Keratinocyte (primary cell): ENCODE measurements around the gene GAB1. TPM values are rescaled to one million over a fixed set of nuclear protein-coding genes. Genes with fewer than 3 reads are reported as not detected.

Experiments
- DNase-seq: peaks from one replicate; pipeline ENCODE4 v3.0.0-alpha.2; 2011; ENCODE audit warnings: low read depth, missing footprints, low spot score
- FAIRE-seq: peaks from 2 replicates; lab custom pipeline; 2011; peaks lifted over from hg19 to GRCh38; lab: Jason Lieb, UNC
- H2AFZ ChIP-seq: 2 replicates; pipeline ENCODE4 v1.6.0; 2012; ENCODE audit warnings: low read length, control low read depth, inconsistent platforms; ENCODE audit not compliant: control insufficient read depth
- H3K27ac ChIP-seq: 2 replicates; pipeline ENCODE4 v1.5.1; 2011; ENCODE audit warnings: low read length; ENCODE audit not compliant: control insufficient read depth, insufficient read depth
- H3K27me3 ChIP-seq: 3 replicates; pipeline ENCODE4 v1.6.0; 2011; ENCODE audit warnings: low read length; ENCODE audit not compliant: control insufficient read depth, insufficient read depth; ENCODE audit errors: extremely low read depth
- H3K36me3 ChIP-seq, 2 experiments: 2 replicates in 1 of 2; 3 replicates in 1 of 2; pipeline ENCODE4 v1.5.1; 2011; ENCODE audit warnings: low read length in 2 of 2, mild to moderate bottlenecking in 1 of 2; ENCODE audit not compliant: control insufficient read depth in 2 of 2, insufficient read depth in 2 of 2; ENCODE audit errors: extremely low read depth in 1 of 2
- H3K4me1 ChIP-seq: 3 replicates; pipeline ENCODE4 v1.5.1; 2011; ENCODE audit warnings: low read length; ENCODE audit not compliant: control insufficient read depth, insufficient read depth; ENCODE audit errors: extremely low read depth
- H3K4me2 ChIP-seq: 3 replicates; pipeline ENCODE4 v1.6.0; 2011; ENCODE audit warnings: low read depth, low read length; ENCODE audit not compliant: control insufficient read depth, insufficient read depth; ENCODE audit errors: extremely low read depth
- H3K4me3 ChIP-seq, 3 experiments: fragments of 200-600 bp in 1 of 3; sonication (generic) in 1 of 3; 2 replicates in 2 of 3; 3 replicates in 1 of 3; pipeline ENCODE4 v1.5.1; 2011 to 2016; ENCODE audit warnings: low read length in 3 of 3, mild to moderate bottlenecking in 3 of 3, control low read depth in 2 of 3, inconsistent platforms in 1 of 3, low read depth in 1 of 3, mixed read lengths in 1 of 3, mixed run types in 1 of 3, moderate library complexity in 1 of 3; ENCODE audit not compliant: control insufficient read depth in 2 of 3, insufficient read depth in 2 of 3; ENCODE audit errors: extremely low read depth in 1 of 3
- H3K79me2 ChIP-seq: 2 replicates; pipeline ENCODE4 v1.6.0; 2012; ENCODE audit warnings: low read length; ENCODE audit not compliant: control insufficient read depth, insufficient read depth
- H3K9ac ChIP-seq: 3 replicates; pipeline ENCODE4 v1.6.0; 2011; ENCODE audit warnings: low read length; ENCODE audit not compliant: control insufficient read depth, insufficient read depth; ENCODE audit errors: extremely low read depth
- H3K9me1 ChIP-seq: 3 replicates; pipeline ENCODE4 v1.6.0; 2011; ENCODE audit warnings: low read length; ENCODE audit not compliant: control insufficient read depth, insufficient read depth; ENCODE audit errors: extremely low read depth
- H3K9me3 ChIP-seq: 2 replicates; pipeline ENCODE4 v1.5.1; 2012; ENCODE audit warnings: low read depth, low read length; ENCODE audit not compliant: control insufficient read depth
- H4K20me1 ChIP-seq: 3 replicates; pipeline ENCODE4 v1.6.0; 2011; ENCODE audit warnings: low read length; ENCODE audit not compliant: control insufficient read depth, insufficient read depth; ENCODE audit errors: extremely low read depth
- CTCF ChIP-seq, 3 experiments: IDR thresholded peaks in 1 of 3; conservative IDR thresholded peaks in 1 of 3; optimal IDR thresholded peaks in 1 of 3; 2 replicates in 2 of 3; 3 replicates in 1 of 3; pipeline versions ENCODE3 to v1.5.1; 2011; ENCODE audit warnings: low read length in 3 of 3, mild to moderate bottlenecking in 3 of 3, moderate library complexity in 2 of 3, control low read depth in 1 of 3, inconsistent platforms in 1 of 3; ENCODE audit not compliant: insufficient read depth in 2 of 3; ENCODE audit errors: extremely low read depth in 1 of 3
- EZH2 ChIP-seq: IDR thresholded peaks from one replicate; pipeline ENCODE4 v1.6.1; 2012; ENCODE audit warnings: inconsistent platforms, mild to moderate bottlenecking, low read length, moderate library complexity
- dilution Hi-C: fragments of 300-500 bp; cut with MboI; formaldehyde crosslinking; loops from one replicate; pipeline ENCODE4 v1.7.0; 2020; ENCODE audit warnings: low sequenced_read_pairs; ENCODE audit not compliant: extremely low pct_ligation_motif_present
- polyA plus RNA-seq, 5 experiments: library from polyadenylated mRNA; depleted of rRNA in 3 of 5; stranded (reverse) in 3 of 5; stranded (forward) in 1 of 5; unstranded in 1 of 5; fragments of >200 nt; gene quantifications; 1 replicate in 1 of 5; 2 replicates in 3 of 5; 3 replicates in 1 of 5; pipeline versions ENCODE4 v1.2.1 to v1.2.3, GENCODE V29; 2011 to 2012; ENCODE audit warnings: missing spikeins in 2 of 5, low read depth in 1 of 5, low replicate concordance in 1 of 5

GAB1 gene
- polyA plus RNA-seq, 1 donor (not counting 4 experiments of a cell fraction or from before 2014, with no cell fraction given): 11.0 TPM

GRCh38 chr4:143294310-143294709 lies 42.4 kb upstream of the GAB1 start:
- peak overlapping the region; percentile 4 for H2AFZ ChIP-seq
- H3K9me3 ChIP-seq: no peaks in the 10 kb centered on the region
- H3K4me3 ChIP-seq: no peak overlapping the region
- no peak overlapping the region for H3K4me2 ChIP-seq
- no peaks in the 10 kb centered on the region for H3K27me3 ChIP-seq
- H3K27ac ChIP-seq: no peak overlapping the region
- H3K36me3 ChIP-seq: no peaks in the 10 kb centered on the region
- no peaks in the 10 kb centered on the region for H3K79me2 ChIP-seq
- no peak overlapping the region for H3K9ac ChIP-seq
- H3K9me1 ChIP-seq: no peaks in the 10 kb centered on the region
- FAIRE-seq: no peak
- peaks cover 23% of the 10 kb centered on the region for H3K4me1 ChIP-seq
- no peak for DNase-seq
- TF ChIP-seq EZH2 (no peak), CTCF (optimal IDR thresholded peaks at IDR 0.05 in 1 of 3, IDR thresholded peaks at IDR 0.05 in 1 of 3, conservative IDR thresholded peaks at IDR 0.05 in 1 of 3; ENCODE audit: extremely low read depth in 1 of 3, insufficient read depth in 2 of 3, low read length in 3 of 3) (no peak)
- H4K20me1 ChIP-seq: no peaks in the 10 kb centered on the region
- dilution Hi-C loops: no loop called here

DNA sequence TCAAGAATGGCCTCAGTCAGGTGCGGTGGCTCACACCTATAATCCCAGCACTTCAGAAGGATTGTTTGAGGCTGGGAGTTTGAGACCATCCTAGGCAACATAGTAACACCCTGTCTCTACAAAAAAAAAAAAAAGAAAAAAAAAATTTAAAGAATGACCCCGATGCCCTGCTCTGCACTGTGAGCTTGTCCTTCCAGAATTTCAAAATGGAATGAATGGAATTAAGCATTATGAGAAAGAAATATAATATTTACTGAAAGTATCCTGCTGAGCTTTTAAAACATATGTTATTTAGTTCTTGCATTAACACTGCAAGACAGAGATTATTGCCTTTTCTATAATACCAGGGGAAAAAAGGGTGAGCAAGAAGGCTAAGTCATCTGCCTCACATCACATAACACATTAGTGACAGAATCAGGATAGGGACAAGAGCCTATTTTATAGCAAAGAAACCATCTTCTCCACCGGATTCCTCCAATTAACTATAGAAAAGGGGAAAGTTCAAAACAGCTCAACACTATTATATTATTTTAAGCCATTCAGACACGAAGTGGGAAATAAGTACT lies 41.9 kb upstream of the GAB1 start:
- Histone ChIP-seq H3K27ac (no peak overlapping the region), H3K27me3 (no peaks in the 10 kb centered on the region), H3K79me2 (no peaks in the 10 kb centered on the region), H3K4me1 (peaks cover 26% of the 10 kb centered on the region), H2AFZ (no peak overlapping the region), H3K4me3 (no peak overlapping the region), H3K9me1 (no peaks in the 10 kb centered on the region), H3K36me3 (no peaks in the 10 kb centered on the region), H3K9me3 (no peaks in the 10 kb centered on the region), H3K4me2 (no peak overlapping the region), H3K9ac (no peak overlapping the region), H4K20me1 (no peaks in the 10 kb centered on the region)
- dilution Hi-C loops: no loop called here
- no peak for DNase-seq
- no peak for FAIRE-seq
- no peak for TF ChIP-seq EZH2
- TF ChIP-seq CTCF (optimal IDR thresholded peaks at IDR 0.05 in 1 of 3, IDR thresholded peaks at IDR 0.05 in 1 of 3, conservative IDR thresholded peaks at IDR 0.05 in 1 of 3; ENCODE audit: extremely low read depth in 1 of 3, insufficient read depth in 2 of 3, low read length in 3 of 3): no peak
